HepG2 (cell line): ENCODE results near the gene ABCA4. TPM values are rescaled to one million over a fixed set of nuclear protein-coding genes. Genes with fewer than 3 reads are reported as not detected.

Source experiments
- ATF7 ChIP-seq, 2 experiments: fragments of 450-650 bp in 1 of 2; sonication (generic) in 1 of 2; formaldehyde crosslinking in 1 of 2; IDR thresholded peaks; 2 replicates each; pipeline versions ENCODE4 v1.4.0 to v1.6.1; 2016 to 2020; ENCODE audit warnings: antibody characterized with exemption in 1 of 2, mild to moderate bottlenecking in 1 of 2, missing genetic modification reagents in 1 of 2
- ATM ChIP-seq: fragments of 450-650 bp; IDR thresholded peaks from 2 replicates; pipeline ENCODE4 v1.7.1; 2017; ENCODE audit warnings: mild to moderate bottlenecking, borderline replicate concordance
- EEA1 ChIP-seq: sonication (generic); formaldehyde crosslinking; IDR thresholded peaks from 2 replicates; pipeline ENCODE4 v1.5.1; 2020; ENCODE audit warnings: mild to moderate bottlenecking, missing genetic modification reagents, borderline replicate concordance
- FOSL1 ChIP-seq: sonication (generic); formaldehyde crosslinking; IDR thresholded peaks from 2 replicates; pipeline ENCODE4 v1.9.0; 2021; ENCODE audit warnings: missing genetic modification reagents, borderline replicate concordance
- JARID2 ChIP-seq: sonication (generic); formaldehyde crosslinking; IDR thresholded peaks from 2 replicates; pipeline ENCODE4 v1.8.1; 2023; ENCODE audit warnings: missing genetic modification reagents, inconsistent platforms; ENCODE audit not compliant: insufficient replicate concordance
- KLF16 ChIP-seq, 2 experiments: sonication (generic) in 1 of 2; formaldehyde crosslinking in 1 of 2; IDR thresholded peaks; 2 replicates each; pipeline versions ENCODE4 v1.6.1 to v1.8.0; 2016 to 2023; ENCODE audit warnings: missing genetic modification reagents in 2 of 2, missing compliant biosample characterization in 1 of 2
- KMT2B ChIP-seq: IDR thresholded peaks from 2 replicates; pipeline ENCODE4 v1.6.1; 2016; ENCODE audit warnings: missing genetic modification reagents, missing compliant biosample characterization
- NFYB ChIP-seq: sonication (generic); formaldehyde crosslinking; IDR thresholded peaks from 2 replicates; pipeline ENCODE4 v1.4.0; 2020; ENCODE audit warnings: missing genetic modification reagents
- PBX3 ChIP-seq: sonication (generic); formaldehyde crosslinking; IDR thresholded peaks from 2 replicates; pipeline ENCODE4 v1.8.1; 2023; ENCODE audit warnings: missing genetic modification reagents, inconsistent platforms, borderline replicate concordance
- SMAD9 ChIP-seq: sonication (generic); formaldehyde crosslinking; IDR thresholded peaks from 2 replicates; pipeline ENCODE4 v1.5.1; 2020; ENCODE audit warnings: mild to moderate bottlenecking, missing genetic modification reagents
- SP140L ChIP-seq: sonication (generic); formaldehyde crosslinking; IDR thresholded peaks from 2 replicates; pipeline ENCODE4 v1.4.0; 2020; ENCODE audit warnings: missing genetic modification reagents, borderline replicate concordance
- SSRP1 ChIP-seq: IDR thresholded peaks from 2 replicates; pipeline ENCODE4 v1.6.1; 2016; ENCODE audit warnings: control low read depth
- STAG1 ChIP-seq: sonication (generic); formaldehyde crosslinking; IDR thresholded peaks from 2 replicates; pipeline ENCODE4 v1.4.0; 2020; ENCODE audit warnings: missing genetic modification reagents
- TBP ChIP-seq: sonication (generic); formaldehyde crosslinking; IDR thresholded peaks from 2 replicates; pipeline ENCODE4 v1.5.0; 2020; ENCODE audit warnings: missing genetic modification reagents
- TFDP1 ChIP-seq: IDR thresholded peaks from 2 replicates; pipeline ENCODE4 v1.6.1; 2016; ENCODE audit warnings: missing compliant biosample characterization, missing genetic modification reagents, borderline replicate concordance
- XRCC5 ChIP-seq: fragments of 200-400 bp; formaldehyde crosslinking; optimal IDR thresholded peaks from 2 replicates; pipeline ENCODE3; 2017; ENCODE audit warnings: mild to moderate bottlenecking, low read length
- ZBTB8A ChIP-seq: sonication (generic); formaldehyde crosslinking; IDR thresholded peaks from 2 replicates; pipeline ENCODE4 v1.4.0; 2020; ENCODE audit warnings: mild to moderate bottlenecking, low read depth, missing genetic modification reagents, borderline replicate concordance
- ZNF121 ChIP-seq: sonication (generic); formaldehyde crosslinking; IDR thresholded peaks from 2 replicates; pipeline ENCODE4 v1.5.0; 2020; ENCODE audit warnings: mild to moderate bottlenecking, missing genetic modification reagents
- ZNF335 ChIP-seq: sonication (generic); formaldehyde crosslinking; IDR thresholded peaks from 2 replicates; pipeline ENCODE4 v1.4.0; 2020; ENCODE audit warnings: missing genetic modification reagents
- ZNF350 ChIP-seq: sonication (generic); formaldehyde crosslinking; IDR thresholded peaks from 2 replicates; pipeline ENCODE4 v1.4.0; 2020; ENCODE audit warnings: mild to moderate bottlenecking, low read depth, missing genetic modification reagents, borderline replicate concordance
- ZNF382 ChIP-seq: sonication (generic); formaldehyde crosslinking; IDR thresholded peaks from 2 replicates; pipeline ENCODE4 v1.5.0; 2020; ENCODE audit warnings: missing genetic modification reagents, mild to moderate bottlenecking, borderline replicate concordance
- ZNF788 ChIP-seq: sonication (generic); formaldehyde crosslinking; IDR thresholded peaks from 2 replicates; pipeline ENCODE4 v1.5.0; 2020; ENCODE audit warnings: mild to moderate bottlenecking, missing genetic modification reagents, borderline replicate concordance
- ZXDC ChIP-seq: sonication (generic); formaldehyde crosslinking; IDR thresholded peaks from 2 replicates; pipeline ENCODE4 v1.5.0; 2020; ENCODE audit warnings: mild to moderate bottlenecking, missing genetic modification reagents
- polyA plus RNA-seq, 8 experiments: library from polyadenylated mRNA; depleted of rRNA in 3 of 8; stranded (reverse) in 7 of 8; unstranded in 1 of 8; fragments of >200 nt; fragmentation: Illumina TruSeq in 4 of 8; extraction: Trizol in 4 of 8; gene quantifications; 2 replicates each; pipeline versions ENCODE4 v1.2.1 to v1.2.3, GENCODE V29; 2011 to 2016; ENCODE audit warnings: low read depth in 4 of 8, missing spikeins in 1 of 8, mixed read lengths in 1 of 8; ENCODE audit not compliant: insufficient read depth in 1 of 8
- total RNA-seq, 5 experiments: library from RNA; depleted of rRNA; stranded (reverse); fragments of >200 nt; fragmentation: Illumina TruSeq; extraction: Trizol; gene quantifications; 2 replicates each; pipeline ENCODE4 v1.2.3, GENCODE V29; 2016; ENCODE audit warnings: low read depth in 1 of 5

Gene ABCA4
- total and polyA plus RNA-seq, 2 of the 13 experiments (the other 11 are each of a cell fraction or from before 2014, with no cell fraction given) = 0.24 to 0.67 TPM

GRCh38 chr1:94068999-94069918 is 51.7 kb downstream of the ABCA4 start (continued):
- TF ChIP-seq TFDP1 (CRISPR knock-in tag) (no peak), SP140L (CRISPR knock-in tag) (no peak), KMT2B (CRISPR knock-in tag) (no peak), ATM (no peak), SSRP1 (no peak), ZNF788 (CRISPR knock-in tag) (no peak), XRCC5 (no peak), ZNF335 (CRISPR knock-in tag) (no peak), KLF16 (CRISPR knock-in tag; IDR thresholded peaks at IDR 0.05) (no peak), ZNF382 (CRISPR knock-in tag) (no peak), ZXDC (CRISPR knock-in tag) (no peak), ATF7 (IDR thresholded peaks at IDR 0.05) (no peak), ATF7 (CRISPR knock-in tag; IDR thresholded peaks at IDR 0.05) (peak; percentile 86), PBX3 (CRISPR knock-in tag) (no peak), TBP (CRISPR knock-in tag) (no peak), ZBTB8A (CRISPR knock-in tag) (no peak), ZNF121 (CRISPR knock-in tag) (no peak), NFYB (CRISPR knock-in tag) (no peak), JARID2 (CRISPR knock-in tag) (no peak), SMAD9 (CRISPR knock-in tag) (no peak), EEA1 (no peak), FOSL1 (CRISPR knock-in tag) (no peak), STAG1 (CRISPR knock-in tag) (no peak), ZNF350 (CRISPR knock-in tag) (no peak)
